ENCODE measurements around the gene GFPT1.
"Not testable (repeated sequence)": the region's sequence is repeated elsewhere in the genome, so short reads cannot be mapped to it uniquely, and the experiment has no call there.

GFPT1 gene

DNA sequence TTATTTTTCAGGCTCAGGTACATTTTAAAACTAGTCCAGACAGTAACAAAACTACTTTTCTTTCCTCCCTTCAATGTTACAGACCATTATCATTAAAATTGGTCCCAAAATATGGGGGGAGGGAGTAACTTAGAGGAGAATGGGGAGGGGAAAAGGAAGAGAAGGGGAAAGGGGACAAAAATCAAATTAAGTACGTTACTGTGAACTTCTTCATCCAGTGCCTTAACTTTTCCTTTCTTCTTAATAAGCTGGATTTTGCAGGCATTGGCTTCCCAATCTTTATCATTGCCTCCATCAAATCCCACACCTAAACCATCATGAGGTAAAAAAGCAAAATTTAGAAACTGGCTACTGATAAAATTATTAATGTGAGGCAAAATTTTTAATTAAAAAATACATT is 17.2 kb downstream of the GFPT1 start:
- Histone ChIP-seq H3K36me3 (ENCODE audit: control insufficient read depth in 1 of 2, insufficient read depth in 2 of 2, low read length in 2 of 2) (peaks cover 29 to 64% of the 10 kb centered on the region in 2 donors), H3K4me3 (ENCODE audit: low read depth in 1 of 2, low read length in 2 of 2) (no peak overlapping the region), H3K27ac (ENCODE audit: low read depth, low read length) (no peak overlapping the region), H3K4me1 (ENCODE audit: control insufficient read depth in 1 of 2, insufficient read depth in 2 of 2, low read length in 2 of 2) (no peaks in the 10 kb centered on the region), H3K9ac (ENCODE audit: low read depth in 1 of 2, low read length in 2 of 2) (no peak overlapping the region), H3K9me3 (ENCODE audit: control insufficient read depth in 1 of 2, low read length in 2 of 2) (no peaks in the 10 kb centered on the region), H3K27me3 (ENCODE audit: control insufficient read depth in 1 of 2, insufficient read depth in 2 of 2, low read length in 2 of 2) (no peaks in the 10 kb centered on the region)

GRCh38 chr2:69368588-69368987 is 18.4 kb downstream of the GFPT1 start:
- Histone ChIP-seq H3K27me3 (ENCODE audit: control insufficient read depth in 1 of 2, insufficient read depth in 2 of 2, low read length in 2 of 2) (no peaks in the 10 kb centered on the region), H3K9ac (ENCODE audit: low read depth in 1 of 2, low read length in 2 of 2) (no peak overlapping the region), H3K36me3 (ENCODE audit: control insufficient read depth in 1 of 2, insufficient read depth in 2 of 2, low read length in 2 of 2) (peaks cover 29 to 72% of the 10 kb centered on the region in 2 donors), H3K27ac (ENCODE audit: low read depth, low read length) (no peak overlapping the region), H3K4me3 (ENCODE audit: low read depth in 1 of 2, low read length in 2 of 2) (no peak overlapping the region), H3K4me1 (ENCODE audit: control insufficient read depth in 1 of 2, insufficient read depth in 2 of 2, low read length in 2 of 2) (no peaks in the 10 kb centered on the region), H3K9me3 (ENCODE audit: control insufficient read depth in 1 of 2, low read length in 2 of 2) (no peaks in the 10 kb centered on the region)

- H3K4me1 ChIP-seq (ENCODE audit: control insufficient read depth in 1 of 2, insufficient read depth in 2 of 2, low read length in 2 of 2), result no peaks in the 10 kb centered on the region
- H3K4me3 ChIP-seq (ENCODE audit: low read depth in 1 of 2, low read length in 2 of 2), result no peak overlapping the region
- H3K9ac ChIP-seq (ENCODE audit: low read depth in 1 of 2, low read length in 2 of 2), result no peak overlapping the region
- no peaks in the 10 kb centered on the region for H3K27me3 ChIP-seq (ENCODE audit: control insufficient read depth in 1 of 2, insufficient read depth in 2 of 2, low read length in 2 of 2)
- H3K9me3 ChIP-seq (ENCODE audit: control insufficient read depth in 1 of 2, low read length in 2 of 2), result no peaks in the 10 kb centered on the region
- H3K36me3 ChIP-seq (ENCODE audit: control insufficient read depth in 1 of 2, insufficient read depth in 2 of 2, low read length in 2 of 2), result peaks cover 36 to 86% of the 10 kb centered on the region in 2 donors
- no peak overlapping the region for H3K27ac ChIP-seq (ENCODE audit: low read depth, low read length)
These were observed 27.7 kb downstream of the GFPT1 start for GRCh38 chr2:69359371-69359770.

GRCh38 chr2:69358914-69359313 is 28.1 kb downstream of the GFPT1 start:
- Histone ChIP-seq H3K27ac (ENCODE audit: low read depth, low read length) (no peak overlapping the region), H3K9me3 (ENCODE audit: control insufficient read depth in 1 of 2, low read length in 2 of 2) (no peaks in the 10 kb centered on the region), H3K36me3 (ENCODE audit: control insufficient read depth in 1 of 2, insufficient read depth in 2 of 2, low read length in 2 of 2) (peaks cover 39 to 89% of the 10 kb centered on the region in 2 donors), H3K9ac (ENCODE audit: low read depth in 1 of 2, low read length in 2 of 2) (no peak overlapping the region), H3K27me3 (ENCODE audit: control insufficient read depth in 1 of 2, insufficient read depth in 2 of 2, low read length in 2 of 2) (no peaks in the 10 kb centered on the region), H3K4me1 (ENCODE audit: control insufficient read depth in 1 of 2, insufficient read depth in 2 of 2, low read length in 2 of 2) (no peaks in the 10 kb centered on the region), H3K4me3 (ENCODE audit: low read depth in 1 of 2, low read length in 2 of 2) (no peak overlapping the region)

DNA sequence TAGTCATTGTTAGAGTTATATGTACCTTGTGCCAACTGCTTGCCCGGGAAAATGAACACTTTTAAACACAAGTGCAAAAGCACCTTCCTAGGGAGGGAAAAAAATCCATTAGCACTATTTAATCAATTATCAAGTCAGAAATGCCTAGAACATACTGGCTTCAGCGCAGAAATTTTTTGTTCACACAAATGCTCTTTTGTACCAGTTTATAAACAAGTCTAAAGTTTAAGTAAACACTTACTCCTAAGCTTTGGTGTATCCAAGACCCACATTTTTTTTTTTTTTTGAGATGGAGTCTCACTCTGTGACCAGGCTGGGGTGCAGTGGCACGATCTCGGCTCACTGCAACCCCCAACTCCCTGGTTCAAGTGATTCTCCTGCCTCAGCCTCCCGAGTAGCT is 30.6 kb downstream of the GFPT1 start:
- Histone ChIP-seq H3K36me3 (ENCODE audit: control insufficient read depth in 1 of 2, insufficient read depth in 2 of 2, low read length in 2 of 2) (peaks cover 30 to 78% of the 10 kb centered on the region in 2 donors), H3K4me3 (ENCODE audit: low read depth in 1 of 2, low read length in 2 of 2) (no peak overlapping the region), H3K9ac (ENCODE audit: low read depth in 1 of 2, low read length in 2 of 2) (no peak overlapping the region), H3K9me3 (ENCODE audit: control insufficient read depth in 1 of 2, low read length in 2 of 2) (no peaks in the 10 kb centered on the region), H3K27me3 (ENCODE audit: control insufficient read depth in 1 of 2, insufficient read depth in 2 of 2, low read length in 2 of 2) (no peaks in the 10 kb centered on the region), H3K4me1 (ENCODE audit: control insufficient read depth in 1 of 2, insufficient read depth in 2 of 2, low read length in 2 of 2) (no peaks in the 10 kb centered on the region), H3K27ac (ENCODE audit: low read depth, low read length) (no peak overlapping the region)

GRCh38 chr2:69354976-69355375 is 32.1 kb downstream of the GFPT1 start:
- not testable (repeated sequence) for H3K27ac ChIP-seq (ENCODE audit: low read depth, low read length); H3K9ac ChIP-seq (ENCODE audit: low read depth in 1 of 2, low read length in 2 of 2); H3K4me3 ChIP-seq (ENCODE audit: low read depth in 1 of 2, low read length in 2 of 2); H3K4me1 ChIP-seq (ENCODE audit: control insufficient read depth in 1 of 2, insufficient read depth in 2 of 2, low read length in 2 of 2); H3K9me3 ChIP-seq (ENCODE audit: control insufficient read depth in 1 of 2, low read length in 2 of 2); H3K27me3 ChIP-seq (ENCODE audit: control insufficient read depth in 1 of 2, insufficient read depth in 2 of 2, low read length in 2 of 2)
- H3K36me3 ChIP-seq (ENCODE audit: control insufficient read depth in 1 of 2, insufficient read depth in 2 of 2, low read length in 2 of 2), result peaks cover 30 to 82% of the 10 kb centered on the region in 2 donors

DNA sequence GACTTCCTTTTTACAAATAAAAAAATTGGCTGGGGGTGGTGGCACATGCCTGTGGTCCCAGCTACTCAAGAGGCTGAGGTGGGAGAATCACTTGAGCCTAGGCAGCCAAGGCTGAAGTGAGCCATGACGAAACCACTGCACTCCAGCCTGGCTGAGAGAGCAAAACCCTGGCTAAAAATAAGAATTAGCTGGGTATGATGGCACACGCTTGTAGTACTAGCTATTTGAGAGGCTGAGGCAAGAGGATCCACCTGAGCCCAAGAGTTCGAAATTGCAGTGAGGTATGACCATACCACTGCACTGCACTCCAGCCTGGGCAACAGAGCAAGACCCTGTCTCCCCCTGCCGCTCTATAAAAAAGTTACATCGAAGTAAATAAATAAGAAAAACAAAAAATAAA is 33.7 kb downstream of the GFPT1 start:
- H3K27ac ChIP-seq (ENCODE audit: low read depth, low read length), result no peak overlapping the region
- H3K9me3 ChIP-seq (ENCODE audit: control insufficient read depth in 1 of 2, low read length in 2 of 2), result no peaks in the 10 kb centered on the region
- peaks cover 30 to 82% of the 10 kb centered on the region in 2 donors for H3K36me3 ChIP-seq (ENCODE audit: control insufficient read depth in 1 of 2, insufficient read depth in 2 of 2, low read length in 2 of 2)
- no peaks in the 10 kb centered on the region for H3K4me1 ChIP-seq (ENCODE audit: control insufficient read depth in 1 of 2, insufficient read depth in 2 of 2, low read length in 2 of 2)
- H3K9ac ChIP-seq (ENCODE audit: low read depth in 1 of 2, low read length in 2 of 2), result no peak overlapping the region
- H3K27me3 ChIP-seq (ENCODE audit: control insufficient read depth in 1 of 2, insufficient read depth in 2 of 2, low read length in 2 of 2), result no peaks in the 10 kb centered on the region
- H3K4me3 ChIP-seq (ENCODE audit: low read depth in 1 of 2, low read length in 2 of 2), result no peak overlapping the region

DNA sequence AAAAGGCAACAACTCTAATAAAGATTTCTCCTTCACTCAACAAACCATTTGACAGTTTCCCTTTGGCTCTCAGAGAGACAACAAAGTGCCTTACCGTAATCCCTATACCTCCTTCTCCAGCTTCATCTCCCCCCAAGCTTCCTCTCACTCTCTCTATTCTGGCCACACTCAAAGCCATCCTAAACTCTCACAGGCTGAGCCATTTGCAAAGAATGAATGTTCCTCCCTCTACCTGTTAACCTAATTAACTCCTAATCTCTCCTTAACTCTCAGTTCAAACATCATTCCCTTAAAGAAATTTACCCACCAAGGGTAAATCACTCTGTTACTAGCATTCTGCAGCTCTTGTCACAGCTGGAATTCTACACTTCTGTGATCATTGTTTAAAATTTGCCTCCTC is 38.2 kb downstream of the GFPT1 start:
- Histone ChIP-seq H3K4me1 (ENCODE audit: control insufficient read depth in 1 of 2, insufficient read depth in 2 of 2, low read length in 2 of 2) (no peaks in the 10 kb centered on the region), H3K9ac (ENCODE audit: low read depth in 1 of 2, low read length in 2 of 2) (no peak overlapping the region), H3K36me3 (ENCODE audit: control insufficient read depth in 1 of 2, insufficient read depth in 2 of 2, low read length in 2 of 2) (peaks cover 30 to 85% of the 10 kb centered on the region in 2 donors)

GRCh38 chr2:69345434-69345833 is 41.6 kb downstream of the GFPT1 start:
- H3K36me3 ChIP-seq (ENCODE audit: control insufficient read depth in 1 of 2, insufficient read depth in 2 of 2, low read length in 2 of 2), result peaks cover 51 to 97% of the 10 kb centered on the region in 2 donors
- H3K9me3 ChIP-seq (ENCODE audit: control insufficient read depth in 1 of 2, low read length in 2 of 2), result no peaks in the 10 kb centered on the region
- H3K27ac ChIP-seq (ENCODE audit: low read depth, low read length), result no peak overlapping the region
- H3K4me3 ChIP-seq (ENCODE audit: low read depth in 1 of 2, low read length in 2 of 2), result no peak overlapping the region
- no peaks in the 10 kb centered on the region for H3K27me3 ChIP-seq (ENCODE audit: control insufficient read depth in 1 of 2, insufficient read depth in 2 of 2, low read length in 2 of 2)
- no peak overlapping the region for H3K9ac ChIP-seq (ENCODE audit: low read depth in 1 of 2, low read length in 2 of 2)
- no peaks in the 10 kb centered on the region for H3K4me1 ChIP-seq (ENCODE audit: control insufficient read depth in 1 of 2, insufficient read depth in 2 of 2, low read length in 2 of 2)

More for the DNA sequence above, 38.2 kb downstream of the GFPT1 start:
- Histone ChIP-seq H3K9me3 (ENCODE audit: control insufficient read depth in 1 of 2, low read length in 2 of 2) (no peaks in the 10 kb centered on the region), H3K4me3 (ENCODE audit: low read depth in 1 of 2, low read length in 2 of 2) (no peak overlapping the region), H3K27me3 (ENCODE audit: control insufficient read depth in 1 of 2, insufficient read depth in 2 of 2, low read length in 2 of 2) (no peaks in the 10 kb centered on the region), H3K27ac (ENCODE audit: low read depth, low read length) (no peak overlapping the region)

DNA sequence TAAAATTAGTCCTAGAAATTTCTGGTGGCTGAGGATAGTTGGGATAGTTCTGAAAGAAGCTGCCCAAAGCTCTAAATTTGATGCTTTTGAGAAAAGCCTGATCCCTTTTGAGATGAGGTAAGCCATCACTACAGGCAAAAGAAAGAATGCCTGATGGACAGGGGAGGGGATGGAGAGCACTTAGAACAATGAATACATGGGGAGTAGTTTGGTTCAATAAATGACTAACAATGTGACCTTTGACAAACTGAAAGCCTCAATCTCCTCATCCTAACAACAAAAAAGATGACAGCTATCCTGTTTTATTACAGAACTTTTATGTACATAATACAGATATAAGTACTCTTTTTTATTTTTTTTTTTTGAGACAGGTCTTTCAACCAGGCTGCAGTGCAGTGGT is 42.7 kb downstream of the GFPT1 start:
- Histone ChIP-seq H3K27ac (ENCODE audit: low read depth, low read length) (no peak overlapping the region), H3K27me3 (ENCODE audit: control insufficient read depth in 1 of 2, insufficient read depth in 2 of 2, low read length in 2 of 2) (no peaks in the 10 kb centered on the region), H3K36me3 (ENCODE audit: control insufficient read depth in 1 of 2, insufficient read depth in 2 of 2, low read length in 2 of 2) (peaks cover 43 to 94% of the 10 kb centered on the region in 2 donors), H3K4me1 (ENCODE audit: control insufficient read depth in 1 of 2, insufficient read depth in 2 of 2, low read length in 2 of 2) (no peaks in the 10 kb centered on the region), H3K9me3 (ENCODE audit: control insufficient read depth in 1 of 2, low read length in 2 of 2) (no peaks in the 10 kb centered on the region), H3K4me3 (ENCODE audit: low read depth in 1 of 2, low read length in 2 of 2) (no peak overlapping the region), H3K9ac (ENCODE audit: low read depth in 1 of 2, low read length in 2 of 2) (no peak overlapping the region)
